GM12865 (cell line): ENCODE measurements around the gene ZC3H18.

ENCODE experiments used
- DNase-seq: peaks from one replicate; pipeline ENCODE4 v3.0.0; 2010; ENCODE audit warnings: low read depth
- H3K4me3 ChIP-seq: 2 replicates; pipeline ENCODE4 v1.5.1; 2011; ENCODE audit warnings: mild to moderate bottlenecking, low read depth, low read length, control low read depth
- CTCF ChIP-seq: IDR thresholded peaks from 2 replicates; pipeline ENCODE4 v1.5.1; 2011; ENCODE audit warnings: low read length, control low read depth, low read depth, inconsistent platforms; ENCODE audit not compliant: insufficient read depth; ENCODE audit errors: missing control alignments

ZC3H18 gene

GRCh38 chr16:88639231-88640038 is 69.2 kb downstream of the ZC3H18 start:
- TF ChIP-seq CTCF: no peak
- DNase-seq: no peak
- H3K4me3 ChIP-seq: no peak overlapping the region

GRCh38 chr16:88640039-88640495 is 69.9 kb downstream of the ZC3H18 start:
- no peak for DNase-seq
- TF ChIP-seq CTCF: no peak
- no peak overlapping the region for H3K4me3 ChIP-seq

- DNase-seq: no peak
- H3K4me3 ChIP-seq: no peak overlapping the region
- no peak for TF ChIP-seq CTCF
Measured at GRCh38 chr16:88640498-88641247, 70.5 kb downstream of the ZC3H18 start.

- no peak for TF ChIP-seq CTCF
- H3K4me3 ChIP-seq: no peak overlapping the region
Measured at GRCh38 chr16:88642881-88643643, 72.9 kb downstream of the ZC3H18 start.

GRCh38 chr16:88643644-88643932 is 73.4 kb downstream of the ZC3H18 start:
- no peak for TF ChIP-seq CTCF
- no peak overlapping the region for H3K4me3 ChIP-seq
- no peak for DNase-seq

More at GRCh38 chr16:88642881-88643643, 72.9 kb downstream of the ZC3H18 start:
- no peak for DNase-seq

GRCh38 chr16:88645455-88645854 is 75.3 kb downstream of the ZC3H18 start:
- no peak for DNase-seq
- TF ChIP-seq CTCF: no peak
- H3K4me3 ChIP-seq: no peak overlapping the region
